Measurements from ENCODE around the gene OR2V1.

DNA sequence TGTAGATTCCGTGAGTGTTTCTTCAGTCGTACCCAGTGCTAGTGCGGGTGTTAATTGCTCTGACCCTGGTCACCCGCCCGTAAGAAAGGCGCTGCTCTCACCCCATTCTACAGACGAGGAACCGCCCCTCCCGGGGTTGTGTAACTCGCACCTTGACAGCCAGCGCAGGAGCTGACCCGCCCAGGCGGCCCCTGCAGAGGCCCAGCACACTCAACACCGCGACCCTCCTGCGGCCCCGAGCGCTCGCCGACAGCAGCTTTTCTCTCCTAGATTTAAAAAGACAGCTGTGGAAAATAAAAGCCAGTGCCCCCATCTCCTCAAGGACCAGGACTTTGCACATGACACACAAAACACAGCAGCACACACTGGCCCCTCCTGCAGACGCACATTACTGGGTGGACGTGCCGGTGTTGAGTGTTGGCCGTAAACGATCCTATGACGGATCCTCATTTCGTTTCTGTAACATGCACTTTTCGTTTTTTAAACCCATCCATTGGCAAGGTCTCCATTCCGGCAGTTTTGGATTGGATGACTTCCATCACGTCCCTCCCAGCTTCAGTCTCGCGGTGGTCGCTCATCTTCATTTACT lies 39.4 kb upstream of the OR2V1 start:
- no peak for TF ChIP-seq POLR2AphosphoS5 (IDR thresholded peaks at IDR 0.05; ENCODE audit: borderline replicate concordance, low read depth, low read length)
- no peak for TF ChIP-seq EZH2 (IDR thresholded peaks at IDR 0.05)

All from SK-N-MC (cell line).